ENCODE measurements around the gene SLC9A8.

DNA sequence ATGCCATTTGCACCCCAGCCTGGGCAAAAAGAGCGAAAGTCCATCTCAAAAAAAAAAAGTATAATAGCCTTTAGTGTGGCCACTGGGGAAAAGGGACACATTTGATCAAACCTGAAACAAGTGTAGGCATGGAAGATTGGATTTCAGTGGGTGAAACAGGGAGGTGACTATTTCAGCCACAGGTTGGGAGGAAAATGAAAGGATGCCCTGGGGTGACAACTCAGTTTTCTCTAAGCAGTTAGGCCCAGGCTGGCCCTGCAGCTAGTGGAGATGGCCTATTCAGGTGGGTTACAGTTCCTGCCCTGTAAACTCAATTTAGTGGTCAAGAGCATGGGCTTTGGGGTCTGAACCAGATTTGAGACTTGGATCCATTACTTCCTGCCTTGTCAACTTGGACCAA is 66.3 kb downstream of the SLC9A8 start:
- TF ChIP-seq, protein P1, sequence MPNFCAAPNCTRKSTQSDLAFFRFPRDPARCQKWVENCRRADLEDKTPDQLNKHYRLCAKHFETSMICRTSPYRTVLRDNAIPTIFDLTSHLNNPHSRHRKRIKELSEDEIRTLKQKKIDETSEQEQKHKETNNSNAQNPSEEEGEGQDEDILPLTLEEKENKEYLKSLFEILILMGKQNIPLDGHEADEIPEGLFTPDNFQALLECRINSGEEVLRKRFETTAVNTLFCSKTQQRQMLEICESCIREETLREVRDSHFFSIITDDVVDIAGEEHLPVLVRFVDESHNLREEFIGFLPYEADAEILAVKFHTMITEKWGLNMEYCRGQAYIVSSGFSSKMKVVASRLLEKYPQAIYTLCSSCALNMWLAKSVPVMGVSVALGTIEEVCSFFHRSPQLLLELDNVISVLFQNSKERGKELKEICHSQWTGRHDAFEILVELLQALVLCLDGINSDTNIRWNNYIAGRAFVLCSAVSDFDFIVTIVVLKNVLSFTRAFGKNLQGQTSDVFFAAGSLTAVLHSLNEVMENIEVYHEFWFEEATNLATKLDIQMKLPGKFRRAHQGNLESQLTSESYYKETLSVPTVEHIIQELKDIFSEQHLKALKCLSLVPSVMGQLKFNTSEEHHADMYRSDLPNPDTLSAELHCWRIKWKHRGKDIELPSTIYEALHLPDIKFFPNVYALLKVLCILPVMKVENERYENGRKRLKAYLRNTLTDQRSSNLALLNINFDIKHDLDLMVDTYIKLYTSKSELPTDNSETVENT (CRISPR knock-in tag; IDR thresholded peaks at IDR 0.05): no peak
- TF ChIP-seq DIDO1 (tag; IDR thresholded peaks at IDR 0.05; ENCODE audit: low read depth): no peak
- TF ChIP-seq NR2F6 (CRISPR knock-in tag; IDR thresholded peaks at IDR 0.05): no peak
- TF ChIP-seq ZNF431 (CRISPR knock-in tag; IDR thresholded peaks at IDR 0.05): no peak
- no peak for TF ChIP-seq RCOR1 (IDR thresholded peaks at IDR 0.05; ENCODE audit: borderline replicate concordance in 1 of 2, low read depth in 2 of 2, low read length in 2 of 2)
- TF ChIP-seq ARNT (IDR thresholded peaks at IDR 0.05): no peak
- TF ChIP-seq RBBP5 (IDR thresholded peaks at IDR 0.05; ENCODE audit: borderline replicate concordance, insufficient read depth, low read length, poor library complexity, severe bottlenecking): no peak
- no peak for TF ChIP-seq RUNX1 (IDR thresholded peaks at IDR 0.05; ENCODE audit: low read depth)
- no peak for TF ChIP-seq NCOA6 (IDR thresholded peaks at IDR 0.05)
- TF ChIP-seq, protein P2, sequence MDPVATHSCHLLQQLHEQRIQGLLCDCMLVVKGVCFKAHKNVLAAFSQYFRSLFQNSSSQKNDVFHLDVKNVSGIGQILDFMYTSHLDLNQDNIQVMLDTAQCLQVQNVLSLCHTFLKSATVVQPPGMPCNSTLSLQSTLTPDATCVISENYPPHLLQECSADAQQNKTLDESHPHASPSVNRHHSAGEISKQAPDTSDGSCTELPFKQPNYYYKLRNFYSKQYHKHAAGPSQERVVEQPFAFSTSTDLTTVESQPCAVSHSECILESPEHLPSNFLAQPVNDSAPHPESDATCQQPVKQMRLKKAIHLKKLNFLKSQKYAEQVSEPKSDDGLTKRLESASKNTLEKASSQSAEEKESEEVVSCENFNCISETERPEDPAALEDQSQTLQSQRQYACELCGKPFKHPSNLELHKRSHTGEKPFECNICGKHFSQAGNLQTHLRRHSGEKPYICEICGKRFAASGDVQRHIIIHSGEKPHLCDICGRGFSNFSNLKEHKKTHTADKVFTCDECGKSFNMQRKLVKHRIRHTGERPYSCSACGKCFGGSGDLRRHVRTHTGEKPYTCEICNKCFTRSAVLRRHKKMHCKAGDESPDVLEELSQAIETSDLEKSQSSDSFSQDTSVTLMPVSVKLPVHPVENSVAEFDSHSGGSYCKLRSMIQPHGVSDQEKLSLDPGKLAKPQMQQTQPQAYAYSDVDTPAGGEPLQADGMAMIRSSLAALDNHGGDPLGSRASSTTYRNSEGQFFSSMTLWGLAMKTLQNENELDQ (CRISPR knock-in tag; IDR thresholded peaks at IDR 0.05; ENCODE audit: borderline replicate concordance): no peak
- no peak for TF ChIP-seq NFIC (IDR thresholded peaks at IDR 0.05)
- TF ChIP-seq, protein P3, sequence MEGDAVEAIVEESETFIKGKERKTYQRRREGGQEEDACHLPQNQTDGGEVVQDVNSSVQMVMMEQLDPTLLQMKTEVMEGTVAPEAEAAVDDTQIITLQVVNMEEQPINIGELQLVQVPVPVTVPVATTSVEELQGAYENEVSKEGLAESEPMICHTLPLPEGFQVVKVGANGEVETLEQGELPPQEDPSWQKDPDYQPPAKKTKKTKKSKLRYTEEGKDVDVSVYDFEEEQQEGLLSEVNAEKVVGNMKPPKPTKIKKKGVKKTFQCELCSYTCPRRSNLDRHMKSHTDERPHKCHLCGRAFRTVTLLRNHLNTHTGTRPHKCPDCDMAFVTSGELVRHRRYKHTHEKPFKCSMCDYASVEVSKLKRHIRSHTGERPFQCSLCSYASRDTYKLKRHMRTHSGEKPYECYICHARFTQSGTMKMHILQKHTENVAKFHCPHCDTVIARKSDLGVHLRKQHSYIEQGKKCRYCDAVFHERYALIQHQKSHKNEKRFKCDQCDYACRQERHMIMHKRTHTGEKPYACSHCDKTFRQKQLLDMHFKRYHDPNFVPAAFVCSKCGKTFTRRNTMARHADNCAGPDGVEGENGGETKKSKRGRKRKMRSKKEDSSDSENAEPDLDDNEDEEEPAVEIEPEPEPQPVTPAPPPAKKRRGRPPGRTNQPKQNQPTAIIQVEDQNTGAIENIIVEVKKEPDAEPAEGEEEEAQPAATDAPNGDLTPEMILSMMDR (IDR thresholded peaks at IDR 0.05 in 2 of 3, conservative IDR thresholded peaks at IDR 0.05 in 1 of 3; ENCODE audit: insufficient read depth in 2 of 3, low read depth in 1 of 3, low read length in 3 of 3): no peak
- TF ChIP-seq, protein P4, sequence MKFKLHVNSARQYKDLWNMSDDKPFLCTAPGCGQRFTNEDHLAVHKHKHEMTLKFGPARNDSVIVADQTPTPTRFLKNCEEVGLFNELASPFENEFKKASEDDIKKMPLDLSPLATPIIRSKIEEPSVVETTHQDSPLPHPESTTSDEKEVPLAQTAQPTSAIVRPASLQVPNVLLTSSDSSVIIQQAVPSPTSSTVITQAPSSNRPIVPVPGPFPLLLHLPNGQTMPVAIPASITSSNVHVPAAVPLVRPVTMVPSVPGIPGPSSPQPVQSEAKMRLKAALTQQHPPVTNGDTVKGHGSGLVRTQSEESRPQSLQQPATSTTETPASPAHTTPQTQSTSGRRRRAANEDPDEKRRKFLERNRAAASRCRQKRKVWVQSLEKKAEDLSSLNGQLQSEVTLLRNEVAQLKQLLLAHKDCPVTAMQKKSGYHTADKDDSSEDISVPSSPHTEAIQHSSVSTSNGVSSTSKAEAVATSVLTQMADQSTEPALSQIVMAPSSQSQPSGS (CRISPR knock-in tag; IDR thresholded peaks at IDR 0.05): no peak
- TF ChIP-seq SMARCB1 (IDR thresholded peaks at IDR 0.05; ENCODE audit: insufficient read length, low read depth): no peak

All from K562 (cell line).